Hippocampal formation (tissue), 2 donors: Measurements from ENCODE around the gene GRIK3.
A peak's percentile ranks its signal among the peaks of the same experiment; 100 is the strongest.

ENCODE experiments used
- DNase-seq, 2 donors: peaks; one replicate each; lab custom pipeline; 2025; lab: John Stamatoyannopoulos, UW

Gene GRIK3

GRCh38 chr1:37015713-37016112, 18.6 kb downstream of the GRIK3 start:
- no peak for DNase-seq

- no peak for DNase-seq
These were observed 22.1 kb downstream of the GRIK3 start for GRCh38 chr1:37012226-37012625.

GRCh38 chr1:37010011-37010410, 24.3 kb downstream of the GRIK3 start:
- DNase-seq = no peak

GRCh38 chr1:37009521-37009920, 24.8 kb downstream of the GRIK3 start:
- no peak for DNase-seq

GRCh38 chr1:37006132-37006868, 28.0 kb downstream of the GRIK3 start:
- no peak for DNase-seq

- no peak for DNase-seq
These were observed 31.4 kb downstream of the GRIK3 start for GRCh38 chr1:37002898-37003297.

GRCh38 chr1:37001703-37002102, 32.6 kb downstream of the GRIK3 start:
- DNase-seq = no peak

- DNase-seq = no peak
These were observed 38.2 kb downstream of the GRIK3 start for GRCh38 chr1:36996106-36996505.

GRCh38 chr1:36994868-36995267, 39.4 kb downstream of the GRIK3 start:
- DNase-seq = no peak

GRCh38 chr1:36994294-36994693, 40.0 kb downstream of the GRIK3 start:
- no peak for DNase-seq

- no peak for DNase-seq
These were observed 42.0 kb downstream of the GRIK3 start for GRCh38 chr1:36992139-36992943.

- DNase-seq = no peak
These were observed 42.8 kb downstream of the GRIK3 start for GRCh38 chr1:36991551-36991950.

- DNase-seq = no peak
These were observed 43.4 kb downstream of the GRIK3 start for GRCh38 chr1:36990928-36991327.

- peak in 1 of 2 donors; percentile 32 for DNase-seq
These were observed 45.1 kb downstream of the GRIK3 start for GRCh38 chr1:36989241-36989640.

GRCh38 chr1:36988741-36989193, 45.5 kb downstream of the GRIK3 start:
- DNase-seq = peak; percentile 36 to 37

- peak in 1 of 2 donors; percentile 46 for DNase-seq
These were observed 46.0 kb downstream of the GRIK3 start for GRCh38 chr1:36988321-36988720.

GRCh38 chr1:36987276-36987675, 47.0 kb downstream of the GRIK3 start:
- no peak for DNase-seq

GRCh38 chr1:36986241-36986985, 47.9 kb downstream of the GRIK3 start:
- no peak for DNase-seq

GRCh38 chr1:36984675-36985074, 49.6 kb downstream of the GRIK3 start:
- no peak for DNase-seq

GRCh38 chr1:36984026-36984425, 50.3 kb downstream of the GRIK3 start:
- no peak for DNase-seq

- DNase-seq = no peak
These were observed 51.6 kb downstream of the GRIK3 start for GRCh38 chr1:36982709-36983108.
